GM18909 (cell line): Measurements from ENCODE around the gene SLC8A1.

Experiments
- ATAC-seq: cut with Tn5 transposase; IDR thresholded peaks from one replicate; pipeline ENCODE4 v1.9.1; 2021; ENCODE audit warnings: mild to moderate bottlenecking; ENCODE audit not compliant: unreplicated experiment, poor library complexity

The SLC8A1 gene

GRCh38 chr2:40213071-40213470 is 238.8 kb downstream of the SLC8A1 start:
- ATAC-seq: no peak

DNA sequence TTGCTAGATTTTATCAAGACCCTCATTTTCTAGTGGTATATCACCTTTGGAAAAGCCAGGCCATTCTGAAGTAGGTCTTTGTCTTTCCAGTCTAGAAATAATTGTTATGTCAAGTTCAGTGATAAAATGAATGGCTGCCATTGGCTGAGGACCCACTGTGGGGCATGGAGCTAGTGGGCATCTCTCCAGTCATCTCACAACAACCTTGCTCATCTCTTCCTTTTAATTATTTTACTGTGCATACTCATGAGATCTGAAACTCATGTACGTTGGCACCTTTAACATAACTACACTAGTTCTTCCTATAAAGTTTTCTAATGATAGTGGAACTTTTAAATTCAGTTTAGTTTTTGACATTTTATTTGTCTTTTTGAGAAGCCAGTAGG is 240.9 kb downstream of the SLC8A1 start:
- ATAC-seq: no peak

DNA sequence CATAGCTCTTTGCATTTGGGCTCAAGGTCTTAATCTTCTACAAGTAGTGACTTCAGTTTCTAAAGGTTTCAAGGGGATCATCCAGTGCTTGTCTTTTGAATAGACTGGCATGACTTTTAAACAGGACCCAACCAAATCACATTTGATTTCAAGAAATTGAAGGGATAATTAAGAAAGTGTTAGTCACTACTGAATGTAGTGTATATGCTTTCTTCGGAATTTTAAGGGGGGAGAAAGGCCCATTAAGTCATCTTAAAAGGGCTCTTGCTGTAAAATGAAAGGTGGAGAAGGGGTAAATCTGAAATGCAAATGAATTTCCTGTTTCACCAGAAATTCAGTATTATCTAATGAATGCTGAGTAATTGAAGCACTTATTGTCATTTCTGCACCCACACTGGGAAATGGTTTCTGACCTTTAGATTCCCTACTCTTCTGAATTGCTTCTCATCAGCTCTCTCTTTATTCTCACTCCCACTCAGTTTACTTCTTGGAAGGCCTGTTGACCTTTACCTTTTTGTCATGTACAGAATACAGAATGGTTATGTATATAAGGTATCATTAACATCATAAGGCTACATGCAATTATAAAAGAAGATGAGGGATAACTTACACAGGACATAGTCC is 241.4 kb downstream of the SLC8A1 start:
- no peak for ATAC-seq

GRCh38 chr2:40209761-40210160 is 242.1 kb downstream of the SLC8A1 start:
- no peak for ATAC-seq

DNA sequence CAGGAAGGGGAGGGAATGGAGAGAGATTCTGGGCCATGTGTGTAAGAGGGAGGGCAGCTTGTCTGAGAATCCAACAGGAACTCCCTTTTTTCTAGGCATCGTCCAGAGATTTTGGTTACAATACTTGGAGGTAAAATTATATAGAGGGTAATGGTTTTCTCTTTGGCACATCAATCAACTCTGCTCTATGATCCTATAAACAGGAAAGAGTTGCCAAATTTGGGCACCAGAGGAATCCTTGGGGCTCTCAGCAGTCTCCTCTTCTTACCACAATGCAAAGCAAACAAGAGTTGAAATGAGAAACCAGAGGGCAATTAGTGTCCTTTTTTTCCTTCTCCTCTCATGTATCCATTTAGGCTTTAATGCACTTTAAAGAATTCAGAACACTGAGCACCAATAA is 243.4 kb downstream of the SLC8A1 start:
- ATAC-seq: no peak

DNA sequence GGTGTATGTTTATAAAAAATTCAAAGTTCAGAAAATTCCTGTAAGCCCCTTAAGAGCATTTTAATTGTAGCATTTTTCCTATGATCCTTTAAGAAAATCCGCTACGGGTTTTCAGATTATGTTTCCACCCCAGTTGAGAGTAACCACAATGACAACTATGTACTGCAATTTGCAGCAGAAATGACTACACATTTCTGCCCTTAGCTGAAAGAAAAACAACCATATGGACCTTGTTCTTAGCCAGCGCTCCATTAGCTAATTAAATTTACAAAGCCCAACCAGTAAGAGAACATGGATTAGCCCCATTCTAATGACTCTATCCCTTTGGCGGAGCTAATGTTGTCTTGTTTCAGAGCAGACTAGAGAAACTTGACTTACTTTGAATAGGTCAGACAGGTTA is 247.6 kb downstream of the SLC8A1 start:
- no peak for ATAC-seq

DNA sequence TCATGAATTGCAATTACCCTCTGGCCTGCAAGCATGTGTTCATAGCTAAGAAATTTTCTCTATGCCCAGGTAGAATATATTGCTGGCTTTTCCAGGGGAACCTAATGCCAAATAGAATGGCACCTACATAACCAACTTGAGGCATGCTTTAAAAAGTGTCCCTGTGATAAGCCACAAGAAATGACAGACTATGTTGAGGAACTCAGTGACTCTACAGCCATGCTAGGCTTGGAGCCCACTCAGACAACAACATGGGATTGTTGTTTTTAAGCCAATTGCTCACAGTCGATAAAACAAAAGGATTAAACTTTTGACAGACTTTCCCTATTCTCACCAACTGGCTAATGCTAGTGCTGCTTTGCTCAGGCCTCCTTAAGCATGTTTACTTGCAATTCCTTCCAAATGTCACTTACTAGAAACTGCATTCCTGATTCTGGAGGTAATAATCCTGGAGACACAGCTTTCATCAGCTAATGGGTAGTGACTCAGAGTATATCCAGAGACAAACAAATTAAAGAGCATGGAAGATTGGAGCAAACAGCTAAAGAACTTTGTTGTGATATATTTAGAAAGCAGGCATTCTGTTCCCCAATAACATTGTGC is 249.0 kb downstream of the SLC8A1 start:
- no peak for ATAC-seq

DNA sequence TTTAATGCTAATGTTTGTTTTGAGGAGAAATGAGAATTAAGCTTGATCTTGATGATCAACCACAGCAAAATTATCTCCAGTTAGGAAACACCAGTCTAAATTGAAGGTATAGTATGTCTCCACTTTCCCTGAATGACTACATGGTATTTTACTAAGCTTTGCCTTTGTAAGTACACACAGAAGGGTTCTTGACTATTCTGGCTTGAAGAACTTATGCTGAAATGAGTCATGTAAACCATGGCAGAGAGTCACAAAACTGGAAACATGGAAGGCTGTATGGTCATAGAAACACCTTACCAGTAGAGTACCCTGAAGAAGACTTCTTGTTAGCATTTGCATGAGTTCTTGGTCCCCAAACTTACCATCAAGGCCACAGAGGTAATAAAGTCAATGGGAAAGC is 250.5 kb downstream of the SLC8A1 start:
- ATAC-seq: no peak

DNA sequence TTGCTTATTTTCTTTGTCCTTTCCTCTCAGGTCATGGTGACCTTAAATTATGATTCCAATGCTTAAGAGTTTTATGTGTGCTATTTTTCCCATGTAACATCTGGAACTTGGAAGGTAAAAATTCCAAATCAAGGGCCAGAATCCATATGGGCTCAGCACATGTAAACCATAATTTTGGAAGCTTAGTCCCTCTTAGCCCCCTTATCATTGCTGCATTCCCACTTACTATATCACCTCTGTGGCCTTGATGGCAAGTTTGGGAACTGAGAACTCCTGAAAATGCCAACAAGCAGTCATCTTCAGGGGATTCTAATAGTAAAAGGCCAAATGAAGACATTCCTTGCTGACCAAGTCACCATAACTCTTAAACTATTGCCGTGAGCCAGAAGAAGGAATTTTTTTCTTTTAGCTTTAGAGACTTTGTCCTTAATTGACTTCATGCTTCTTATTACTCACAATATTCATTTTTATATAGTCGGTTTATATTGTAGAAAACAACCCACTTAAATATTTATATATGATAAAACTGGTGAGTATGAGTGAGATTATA is 251.4 kb downstream of the SLC8A1 start:
- ATAC-seq: no peak

GRCh38 chr2:40199771-40200170 is 252.1 kb downstream of the SLC8A1 start:
- no peak for ATAC-seq

DNA sequence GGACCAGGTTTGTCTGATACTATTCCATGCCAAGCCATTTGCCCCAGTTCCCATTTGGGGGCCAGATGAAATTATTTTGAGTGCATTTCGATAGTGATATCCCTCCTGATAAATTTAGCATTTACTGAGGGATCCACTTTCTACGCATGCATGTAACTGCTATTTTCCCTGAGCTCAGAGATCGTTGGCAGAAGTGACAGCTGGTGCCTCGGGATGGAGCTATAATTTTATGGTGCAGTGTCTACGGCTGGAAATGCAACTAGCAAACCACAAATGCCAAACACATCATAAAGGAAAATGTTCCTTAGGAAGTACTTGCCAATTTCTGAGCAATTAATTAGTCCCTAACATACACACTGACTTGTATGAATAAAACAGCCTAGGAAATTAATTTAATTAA is 254.8 kb downstream of the SLC8A1 start:
- ATAC-seq: no peak

DNA sequence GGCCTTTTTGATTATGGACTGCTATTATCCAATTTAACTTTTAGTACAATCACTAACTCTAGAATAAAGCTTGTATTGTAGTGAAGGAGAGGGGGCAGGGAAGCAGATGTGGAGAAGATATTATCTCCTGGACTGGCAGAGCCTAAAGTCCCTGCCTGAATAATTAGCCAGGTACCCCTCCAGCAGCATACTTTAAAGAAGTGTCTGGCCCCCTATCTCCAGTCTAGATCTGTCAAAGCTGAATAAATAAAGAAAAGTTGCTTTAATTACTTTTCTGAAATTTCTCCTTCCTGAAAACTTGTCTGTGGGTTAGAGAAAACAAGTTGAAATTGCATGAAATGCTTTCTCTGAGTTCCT is 258.2 kb downstream of the SLC8A1 start:
- ATAC-seq: no peak

- ATAC-seq: no peak
Measured at GRCh38 chr2:40192864-40193669, 258.8 kb downstream of the SLC8A1 start.

- no peak for ATAC-seq
Measured at GRCh38 chr2:40190457-40190856, 261.4 kb downstream of the SLC8A1 start.

DNA sequence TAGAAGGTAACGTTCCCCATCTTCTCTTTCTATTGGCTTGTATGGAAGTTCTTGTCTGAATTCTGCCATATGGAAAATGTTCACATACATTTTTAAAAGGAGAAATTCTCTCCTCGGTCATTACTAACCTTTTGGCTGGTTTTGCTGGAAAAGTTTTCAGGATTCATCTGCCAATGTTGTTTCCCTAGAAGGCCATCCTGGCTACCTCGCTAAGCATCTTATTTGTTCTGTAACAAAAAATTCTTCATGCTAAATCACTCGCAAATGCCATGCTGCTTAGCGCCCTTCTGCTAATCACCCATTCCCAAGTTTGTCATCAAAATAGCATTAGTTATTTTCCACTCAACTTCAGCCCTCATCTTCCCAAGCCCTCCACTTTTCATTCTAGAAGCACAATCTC is 262.0 kb downstream of the SLC8A1 start:
- ATAC-seq: no peak

DNA sequence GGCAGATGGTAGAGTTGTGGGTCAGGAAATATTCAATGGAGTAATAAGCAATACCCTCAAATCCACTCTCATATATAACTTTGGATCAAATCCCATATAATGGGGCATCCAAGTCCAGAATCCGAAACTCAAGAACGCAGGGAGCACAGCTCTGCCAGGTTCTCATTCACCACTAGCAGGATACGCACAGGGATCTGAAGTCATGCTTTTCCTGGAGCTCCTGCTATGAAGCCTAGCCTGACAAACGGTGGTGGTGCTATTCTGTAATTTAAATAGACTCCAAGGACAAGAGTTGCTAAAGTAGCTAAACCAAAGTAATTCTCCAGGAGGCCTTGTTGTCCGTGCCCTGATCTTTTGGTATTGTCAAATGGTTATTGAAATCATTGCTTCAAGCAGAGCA is 264.8 kb downstream of the SLC8A1 start:
- ATAC-seq: no peak

GRCh38 chr2:40184551-40184950 is 267.3 kb downstream of the SLC8A1 start:
- ATAC-seq: no peak

DNA sequence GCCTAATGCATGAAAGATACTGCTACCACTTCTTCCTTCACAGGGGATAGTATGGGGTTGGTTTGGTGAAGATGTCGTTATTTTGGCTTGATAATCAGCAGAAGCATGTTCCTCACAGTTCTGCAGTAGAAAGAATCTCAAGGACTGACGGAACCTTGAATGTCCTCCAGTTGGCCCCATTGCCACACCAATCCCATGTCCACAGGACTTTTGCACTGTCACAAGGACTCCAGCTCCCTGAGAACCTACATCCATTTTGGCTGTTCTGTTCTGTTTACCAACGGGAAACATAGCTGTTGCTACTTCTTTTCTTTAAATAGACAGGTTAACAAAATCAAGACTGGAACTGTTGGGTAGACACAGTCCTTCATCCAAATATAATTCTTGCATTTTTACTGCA is 270.0 kb downstream of the SLC8A1 start:
- ATAC-seq: no peak

DNA sequence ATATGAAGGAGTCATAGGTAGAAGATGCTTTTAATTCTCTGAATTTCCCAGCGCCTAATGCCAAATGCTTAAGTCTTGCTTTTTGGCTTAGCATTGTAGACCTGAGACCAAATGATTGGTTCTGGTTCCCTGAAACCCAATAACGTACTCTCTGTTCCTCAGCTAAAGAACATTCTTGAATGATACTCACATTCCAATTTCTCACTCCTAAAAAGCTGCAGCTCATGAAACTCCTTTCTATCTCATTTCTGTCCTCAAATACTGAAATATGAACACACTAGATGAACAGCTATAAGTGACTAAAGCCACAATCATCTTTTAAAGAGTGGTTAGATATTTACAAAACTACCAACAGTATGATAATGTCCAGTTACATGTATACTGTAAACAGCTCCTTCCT is 272.1 kb downstream of the SLC8A1 start:
- no peak for ATAC-seq

- ATAC-seq: peak; percentile 80
Measured at GRCh38 chr2:40178971-40179370, 272.9 kb downstream of the SLC8A1 start.

- no peak for ATAC-seq
Measured at GRCh38 chr2:40178171-40178778, 273.6 kb downstream of the SLC8A1 start.
